ENCODE results near the gene TSHZ2.

The TSHZ2 gene

GRCh38 chr20:53070706-53071392 lies 98.7 kb downstream of the TSHZ2 start:
- DNase-seq = no peak

GRCh38 chr20:53071833-53072232 lies 99.7 kb downstream of the TSHZ2 start:
- no peak for DNase-seq

GRCh38 chr20:53072923-53073579 lies 100.9 kb downstream of the TSHZ2 start:
- DNase-seq = no peak

GRCh38 chr20:53073636-53074415 lies 101.7 kb downstream of the TSHZ2 start:
- no peak for DNase-seq

GRCh38 chr20:53074811-53075314 lies 102.7 kb downstream of the TSHZ2 start:
- DNase-seq = no peak

- no peak for DNase-seq
These were observed 104.5 kb downstream of the TSHZ2 start for GRCh38 chr20:53076668-53077067.

GRCh38 chr20:53077373-53078205 lies 105.4 kb downstream of the TSHZ2 start:
- no peak for DNase-seq

GRCh38 chr20:53078761-53079160 lies 106.6 kb downstream of the TSHZ2 start:
- DNase-seq = no peak

- DNase-seq = no peak
These were observed 107.1 kb downstream of the TSHZ2 start for GRCh38 chr20:53079261-53079691.

- no peak for DNase-seq
These were observed 107.9 kb downstream of the TSHZ2 start for GRCh38 chr20:53079828-53080686.

- DNase-seq = no peak
These were observed 108.5 kb downstream of the TSHZ2 start for GRCh38 chr20:53080687-53080962.

- no peak for DNase-seq
These were observed 109.1 kb downstream of the TSHZ2 start for GRCh38 chr20:53080969-53081871.

GRCh38 chr20:53081916-53082863 lies 110.0 kb downstream of the TSHZ2 start:
- no peak for DNase-seq

- DNase-seq = no peak
These were observed 111.3 kb downstream of the TSHZ2 start for GRCh38 chr20:53083411-53083810.

GRCh38 chr20:53084408-53084997 lies 112.3 kb downstream of the TSHZ2 start:
- no peak for DNase-seq

- DNase-seq = no peak
These were observed 113.6 kb downstream of the TSHZ2 start for GRCh38 chr20:53085720-53086119.

- DNase-seq = no peak
These were observed 115.0 kb downstream of the TSHZ2 start for GRCh38 chr20:53087037-53087777.

GRCh38 chr20:53088786-53089185 lies 116.6 kb downstream of the TSHZ2 start:
- no peak for DNase-seq
